SK-N-SH treated with all-trans-retinoic acid at 6 μM for 48 hours (cell line): ENCODE data around the gene ACMSD.
"Not testable (repeated sequence)": the region's sequence is repeated elsewhere in the genome, so short reads cannot be mapped to it uniquely, and the experiment has no call there.

Experiments used
- ATAC-seq: fragments of 200-7000 bp; cut with Tn5 transposase; 3 replicates; pipeline ENCODE4 v1.9.1; 2020; ENCODE audit warnings: mild to moderate bottlenecking, moderate library complexity
- ARNTL ChIP-seq: fragments of 450-650 bp; formaldehyde crosslinking; IDR thresholded peaks from 2 replicates; pipeline ENCODE4 v1.5.0; 2020; ENCODE audit warnings: low read depth, mild to moderate bottlenecking, moderate library complexity, borderline replicate concordance
- BACH2 ChIP-seq: fragments of 250-450 bp; sonication (Bioruptor Pico); IDR thresholded peaks from 2 replicates; pipeline ENCODE4 v1.9.0; 2021; ENCODE audit warnings: mild to moderate bottlenecking, borderline replicate concordance
- CSDC2 ChIP-seq: fragments of 250-450 bp; sonication (Bioruptor Pico); IDR thresholded peaks from 2 replicates; pipeline ENCODE4 v1.5.0; 2020; ENCODE audit warnings: mild to moderate bottlenecking, moderate library complexity
- ESRRG ChIP-seq: fragments of 250-450 bp; sonication (Bioruptor Pico); IDR thresholded peaks from 2 replicates; pipeline ENCODE4 v1.6.1; 2021; ENCODE audit warnings: mild to moderate bottlenecking
- GLIS3 ChIP-seq: fragments of 250-450 bp; sonication (Bioruptor Pico); IDR thresholded peaks from 2 replicates; pipeline ENCODE4 v1.5.0; 2020; ENCODE audit warnings: mild to moderate bottlenecking, moderate library complexity
- ISL1 ChIP-seq: fragments of 250-450 bp; sonication (Bioruptor Pico); IDR thresholded peaks from 2 replicates; pipeline ENCODE4 v2.1.2; 2022; ENCODE audit warnings: mild to moderate bottlenecking, moderate library complexity
- OSR1 ChIP-seq: fragments of 250-450 bp; sonication (Bioruptor Pico); IDR thresholded peaks from 2 replicates; pipeline ENCODE4 v1.8.0; 2022; ENCODE audit warnings: moderate library complexity, mild to moderate bottlenecking, inconsistent platforms
- PPARA ChIP-seq: fragments of 250-450 bp; sonication (Bioruptor Pico); IDR thresholded peaks from 2 replicates; pipeline ENCODE4 v1.5.0; 2020; ENCODE audit warnings: mild to moderate bottlenecking, borderline replicate concordance
- RARB ChIP-seq: fragments of 250-450 bp; sonication (Bioruptor Pico); IDR thresholded peaks from 2 replicates; pipeline ENCODE4 v1.8.0; 2021; ENCODE audit warnings: mild to moderate bottlenecking, moderate library complexity
- SNAI2 ChIP-seq: fragments of 250-450 bp; sonication (Bioruptor Pico); IDR thresholded peaks from 2 replicates; pipeline ENCODE4 v1.5.0; 2020; ENCODE audit warnings: mild to moderate bottlenecking, moderate library complexity
- TOX ChIP-seq: fragments of 250-450 bp; sonication (Bioruptor Pico); IDR thresholded peaks from 2 replicates; pipeline ENCODE4 v1.8.0; 2021; ENCODE audit warnings: mild to moderate bottlenecking, moderate library complexity, borderline replicate concordance
- ZC3H10 ChIP-seq: fragments of 250-450 bp; sonication (Bioruptor Pico); IDR thresholded peaks from 2 replicates; pipeline ENCODE4 v1.5.1; 2021; ENCODE audit warnings: mild to moderate bottlenecking, moderate library complexity
- ZFP30 ChIP-seq: fragments of 450-650 bp; formaldehyde crosslinking; IDR thresholded peaks from 2 replicates; pipeline ENCODE4 v1.5.0; 2022; ENCODE audit warnings: mild to moderate bottlenecking, moderate library complexity
- ZNF565 ChIP-seq: fragments of 450-650 bp; formaldehyde crosslinking; conservative IDR thresholded peaks from 2 replicates; pipeline ENCODE4 v1.5.0; 2020; ENCODE audit warnings: low read depth, mild to moderate bottlenecking, moderate library complexity
- ZNF70 ChIP-seq: fragments of 450-650 bp; formaldehyde crosslinking; IDR thresholded peaks from 2 replicates; pipeline ENCODE4 v1.5.0; 2020; ENCODE audit warnings: mild to moderate bottlenecking, moderate library complexity
- ZNF8 ChIP-seq: fragments of 450-650 bp; formaldehyde crosslinking; IDR thresholded peaks from 2 replicates; pipeline ENCODE4 v1.5.0; 2020; ENCODE audit warnings: mild to moderate bottlenecking, moderate library complexity
- TF ChIP-seq, protein P1 (sequence below): fragments of 250-450 bp; sonication (Bioruptor Pico); IDR thresholded peaks from 2 replicates; pipeline ENCODE4 v1.8.0; 2020; ENCODE audit warnings: mild to moderate bottlenecking, moderate library complexity, borderline replicate concordance
- TF ChIP-seq, protein P2 (sequence below): fragments of 250-450 bp; sonication (Bioruptor Pico); IDR thresholded peaks from 2 replicates; pipeline ENCODE4 v1.5.0; 2020; ENCODE audit warnings: mild to moderate bottlenecking, moderate library complexity
- TF ChIP-seq, protein P3 (sequence below): fragments of 250-450 bp; sonication (Bioruptor Pico); IDR thresholded peaks from 2 replicates; pipeline ENCODE4 v1.5.1; 2020; ENCODE audit warnings: low read depth, mild to moderate bottlenecking, moderate library complexity
- TF ChIP-seq, protein P4 (sequence below): fragments of 250-450 bp; sonication (Bioruptor Pico); IDR thresholded peaks from 2 replicates; pipeline ENCODE4 v1.5.1; 2021; ENCODE audit warnings: mild to moderate bottlenecking, moderate library complexity
- TF ChIP-seq, protein P5 (sequence below): fragments of 250-450 bp; sonication (Bioruptor Pico); IDR thresholded peaks from 2 replicates; pipeline ENCODE4 v1.8.0; 2021; ENCODE audit warnings: low read depth, mild to moderate bottlenecking, moderate library complexity, borderline replicate concordance

Gene ACMSD

DNA sequence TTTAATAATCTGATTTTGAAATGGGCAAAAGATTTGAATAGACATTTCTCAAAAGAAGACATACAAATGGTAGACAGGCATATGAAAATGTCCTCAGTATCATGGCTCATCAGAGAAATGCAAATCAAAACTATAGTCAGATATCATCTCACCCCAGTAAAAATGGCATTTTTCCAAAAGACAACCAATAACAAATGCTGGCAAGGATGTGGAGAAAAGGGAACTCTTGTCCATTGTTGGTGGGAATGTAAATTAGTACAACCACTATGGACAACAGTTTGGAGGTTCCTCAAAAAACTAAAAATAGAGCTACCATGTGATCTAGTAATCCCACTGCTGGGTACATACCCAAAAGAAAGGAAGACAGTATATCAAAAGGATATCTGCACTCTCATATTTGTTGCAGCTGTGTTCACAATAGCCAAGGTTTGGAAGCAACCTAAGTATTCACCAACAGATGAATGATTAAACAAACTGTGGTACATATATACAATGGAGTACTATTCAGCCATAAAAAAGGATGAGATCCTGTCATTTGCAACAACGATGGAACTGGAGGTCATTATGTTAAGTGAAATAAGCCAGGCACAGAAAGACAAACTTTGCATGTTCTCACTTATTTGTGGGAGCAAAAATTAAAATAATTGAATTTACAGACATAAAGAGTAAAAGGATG, 69.2 kb downstream of the ACMSD start:
- peak; percentile 94 for TF ChIP-seq ZNF8 (CRISPR knock-in tag)
- ATAC-seq: not testable (repeated sequence)

DNA sequence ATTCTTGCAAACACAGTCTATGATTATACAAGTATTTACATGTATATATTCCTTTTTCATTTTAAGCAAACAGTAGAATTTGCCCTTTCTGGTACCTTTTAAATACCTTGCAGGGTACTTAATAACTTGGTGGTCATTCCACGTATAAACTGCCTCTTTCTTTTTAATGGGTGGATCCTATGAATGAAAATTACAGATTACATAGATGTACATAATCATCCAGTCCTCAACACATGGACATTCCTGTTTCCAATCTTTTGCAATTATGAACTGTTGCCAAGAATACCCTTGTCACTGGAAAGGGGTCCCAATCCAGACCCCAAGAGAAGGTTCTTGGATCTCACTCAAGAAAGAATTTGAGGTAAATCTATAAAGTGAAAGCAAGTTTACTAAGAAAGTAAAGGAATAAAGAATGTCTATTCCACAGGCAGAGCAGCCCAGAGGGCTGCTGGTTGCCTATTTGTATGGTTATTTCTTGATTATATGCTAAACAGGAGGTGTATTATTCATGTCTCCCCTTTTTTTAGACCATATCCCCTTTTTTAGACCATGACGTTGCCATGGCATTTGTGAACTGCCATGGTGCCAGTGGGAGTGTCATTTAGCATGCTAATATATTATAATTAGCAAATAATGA, 72.5 kb downstream of the ACMSD start:
- no peak for TF ChIP-seq SNAI2
- no peak for TF ChIP-seq GLIS3
- no peak for TF ChIP-seq ZNF8 (CRISPR knock-in tag)
- TF ChIP-seq, protein P1, sequence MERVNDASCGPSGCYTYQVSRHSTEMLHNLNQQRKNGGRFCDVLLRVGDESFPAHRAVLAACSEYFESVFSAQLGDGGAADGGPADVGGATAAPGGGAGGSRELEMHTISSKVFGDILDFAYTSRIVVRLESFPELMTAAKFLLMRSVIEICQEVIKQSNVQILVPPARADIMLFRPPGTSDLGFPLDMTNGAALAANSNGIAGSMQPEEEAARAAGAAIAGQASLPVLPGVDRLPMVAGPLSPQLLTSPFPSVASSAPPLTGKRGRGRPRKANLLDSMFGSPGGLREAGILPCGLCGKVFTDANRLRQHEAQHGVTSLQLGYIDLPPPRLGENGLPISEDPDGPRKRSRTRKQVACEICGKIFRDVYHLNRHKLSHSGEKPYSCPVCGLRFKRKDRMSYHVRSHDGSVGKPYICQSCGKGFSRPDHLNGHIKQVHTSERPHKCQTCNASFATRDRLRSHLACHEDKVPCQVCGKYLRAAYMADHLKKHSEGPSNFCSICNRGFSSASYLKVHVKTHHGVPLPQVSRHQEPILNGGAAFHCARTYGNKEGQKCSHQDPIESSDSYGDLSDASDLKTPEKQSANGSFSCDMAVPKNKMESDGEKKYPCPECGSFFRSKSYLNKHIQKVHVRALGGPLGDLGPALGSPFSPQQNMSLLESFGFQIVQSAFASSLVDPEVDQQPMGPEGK: no peak
- TF ChIP-seq ZNF70 (CRISPR knock-in tag): no peak
- TF ChIP-seq OSR1 (CRISPR knock-in tag): no peak
- TF ChIP-seq, protein P2, sequence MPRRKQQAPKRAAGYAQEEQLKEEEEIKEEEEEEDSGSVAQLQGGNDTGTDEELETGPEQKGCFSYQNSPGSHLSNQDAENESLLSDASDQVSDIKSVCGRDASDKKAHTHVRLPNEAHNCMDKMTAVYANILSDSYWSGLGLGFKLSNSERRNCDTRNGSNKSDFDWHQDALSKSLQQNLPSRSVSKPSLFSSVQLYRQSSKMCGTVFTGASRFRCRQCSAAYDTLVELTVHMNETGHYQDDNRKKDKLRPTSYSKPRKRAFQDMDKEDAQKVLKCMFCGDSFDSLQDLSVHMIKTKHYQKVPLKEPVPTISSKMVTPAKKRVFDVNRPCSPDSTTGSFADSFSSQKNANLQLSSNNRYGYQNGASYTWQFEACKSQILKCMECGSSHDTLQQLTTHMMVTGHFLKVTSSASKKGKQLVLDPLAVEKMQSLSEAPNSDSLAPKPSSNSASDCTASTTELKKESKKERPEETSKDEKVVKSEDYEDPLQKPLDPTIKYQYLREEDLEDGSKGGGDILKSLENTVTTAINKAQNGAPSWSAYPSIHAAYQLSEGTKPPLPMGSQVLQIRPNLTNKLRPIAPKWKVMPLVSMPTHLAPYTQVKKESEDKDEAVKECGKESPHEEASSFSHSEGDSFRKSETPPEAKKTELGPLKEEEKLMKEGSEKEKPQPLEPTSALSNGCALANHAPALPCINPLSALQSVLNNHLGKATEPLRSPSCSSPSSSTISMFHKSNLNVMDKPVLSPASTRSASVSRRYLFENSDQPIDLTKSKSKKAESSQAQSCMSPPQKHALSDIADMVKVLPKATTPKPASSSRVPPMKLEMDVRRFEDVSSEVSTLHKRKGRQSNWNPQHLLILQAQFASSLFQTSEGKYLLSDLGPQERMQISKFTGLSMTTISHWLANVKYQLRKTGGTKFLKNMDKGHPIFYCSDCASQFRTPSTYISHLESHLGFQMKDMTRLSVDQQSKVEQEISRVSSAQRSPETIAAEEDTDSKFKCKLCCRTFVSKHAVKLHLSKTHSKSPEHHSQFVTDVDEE (CRISPR knock-in tag): no peak
- TF ChIP-seq TOX (CRISPR knock-in tag): no peak
- no peak for TF ChIP-seq ZNF565 (CRISPR knock-in tag)
- TF ChIP-seq ISL1: no peak
- TF ChIP-seq, protein P3, sequence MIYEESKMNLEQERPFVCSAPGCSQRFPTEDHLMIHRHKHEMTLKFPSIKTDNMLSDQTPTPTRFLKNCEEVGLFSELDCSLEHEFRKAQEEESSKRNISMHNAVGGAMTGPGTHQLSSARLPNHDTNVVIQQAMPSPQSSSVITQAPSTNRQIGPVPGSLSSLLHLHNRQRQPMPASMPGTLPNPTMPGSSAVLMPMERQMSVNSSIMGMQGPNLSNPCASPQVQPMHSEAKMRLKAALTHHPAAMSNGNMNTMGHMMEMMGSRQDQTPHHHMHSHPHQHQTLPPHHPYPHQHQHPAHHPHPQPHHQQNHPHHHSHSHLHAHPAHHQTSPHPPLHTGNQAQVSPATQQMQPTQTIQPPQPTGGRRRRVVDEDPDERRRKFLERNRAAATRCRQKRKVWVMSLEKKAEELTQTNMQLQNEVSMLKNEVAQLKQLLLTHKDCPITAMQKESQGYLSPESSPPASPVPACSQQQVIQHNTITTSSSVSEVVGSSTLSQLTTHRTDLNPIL (CRISPR knock-in tag): no peak
- TF ChIP-seq CSDC2 (CRISPR knock-in tag): no peak
- TF ChIP-seq ARNTL (CRISPR knock-in tag): no peak
- no peak for TF ChIP-seq ZFP30 (CRISPR knock-in tag)
- no peak for TF ChIP-seq ZC3H10 (CRISPR knock-in tag)
- TF ChIP-seq, protein P4, sequence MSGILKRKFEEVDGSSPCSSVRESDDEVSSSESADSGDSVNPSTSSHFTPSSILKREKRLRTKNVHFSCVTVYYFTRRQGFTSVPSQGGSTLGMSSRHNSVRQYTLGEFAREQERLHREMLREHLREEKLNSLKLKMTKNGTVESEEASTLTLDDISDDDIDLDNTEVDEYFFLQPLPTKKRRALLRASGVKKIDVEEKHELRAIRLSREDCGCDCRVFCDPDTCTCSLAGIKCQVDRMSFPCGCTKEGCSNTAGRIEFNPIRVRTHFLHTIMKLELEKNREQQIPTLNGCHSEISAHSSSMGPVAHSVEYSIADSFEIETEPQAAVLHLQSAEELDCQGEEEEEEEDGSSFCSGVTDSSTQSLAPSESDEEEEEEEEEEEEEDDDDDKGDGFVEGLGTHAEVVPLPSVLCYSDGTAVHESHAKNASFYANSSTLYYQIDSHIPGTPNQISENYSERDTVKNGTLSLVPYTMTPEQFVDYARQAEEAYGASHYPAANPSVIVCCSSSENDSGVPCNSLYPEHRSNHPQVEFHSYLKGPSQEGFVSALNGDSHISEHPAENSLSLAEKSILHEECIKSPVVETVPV: no peak
- no peak for TF ChIP-seq RARB (CRISPR knock-in tag)
- TF ChIP-seq, protein P5, sequence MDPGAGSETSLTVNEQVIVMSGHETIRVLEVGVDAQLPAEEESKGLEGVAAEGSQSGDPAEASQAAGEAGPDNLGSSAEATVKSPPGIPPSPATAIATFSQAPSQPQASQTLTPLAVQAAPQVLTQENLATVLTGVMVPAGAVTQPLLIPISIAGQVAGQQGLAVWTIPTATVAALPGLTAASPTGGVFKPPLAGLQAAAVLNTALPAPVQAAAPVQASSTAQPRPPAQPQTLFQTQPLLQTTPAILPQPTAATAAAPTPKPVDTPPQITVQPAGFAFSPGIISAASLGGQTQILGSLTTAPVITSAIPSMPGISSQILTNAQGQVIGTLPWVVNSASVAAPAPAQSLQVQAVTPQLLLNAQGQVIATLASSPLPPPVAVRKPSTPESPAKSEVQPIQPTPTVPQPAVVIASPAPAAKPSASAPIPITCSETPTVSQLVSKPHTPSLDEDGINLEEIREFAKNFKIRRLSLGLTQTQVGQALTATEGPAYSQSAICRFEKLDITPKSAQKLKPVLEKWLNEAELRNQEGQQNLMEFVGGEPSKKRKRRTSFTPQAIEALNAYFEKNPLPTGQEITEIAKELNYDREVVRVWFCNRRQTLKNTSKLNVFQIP (CRISPR knock-in tag): no peak
- TF ChIP-seq ESRRG: no peak
- no peak for ATAC-seq

DNA sequence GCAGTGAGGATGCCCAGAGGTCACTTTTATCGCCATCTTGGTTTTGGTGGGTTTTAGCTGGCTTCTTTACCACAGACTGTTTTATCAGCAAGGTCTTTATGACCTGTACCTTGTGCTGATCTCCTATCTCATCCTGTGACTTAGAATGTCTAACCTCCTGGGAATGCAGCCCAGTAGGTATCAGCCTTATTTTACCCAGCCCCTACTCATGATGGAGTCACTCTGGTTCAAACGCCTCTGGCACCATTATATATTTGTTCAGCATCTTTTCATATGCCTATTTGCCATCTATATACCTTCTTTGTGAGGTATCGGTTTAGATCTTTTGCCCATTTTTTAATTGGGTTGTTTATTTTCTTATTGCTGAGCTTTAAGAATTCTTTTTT, 73.0 kb downstream of the ACMSD start:
- no peak for ATAC-seq
- TF ChIP-seq OSR1 (CRISPR knock-in tag) (no peak), PPARA (CRISPR knock-in tag) (no peak), ZNF70 (CRISPR knock-in tag) (no peak), ISL1 (no peak), ARNTL (CRISPR knock-in tag) (no peak), ZNF565 (CRISPR knock-in tag) (no peak), SNAI2 (no peak), ZFP30 (CRISPR knock-in tag) (no peak), TOX (CRISPR knock-in tag) (no peak), GLIS3 (no peak), BACH2 (CRISPR knock-in tag) (no peak)
- TF ChIP-seq, protein P3 (CRISPR knock-in tag): no peak
- TF ChIP-seq, protein P4: no peak
- TF ChIP-seq, protein P2 (CRISPR knock-in tag): no peak
